Central memory CD8-positive, alpha-beta T cell (primary cell): ENCODE results near the gene IFT25.

Experiments
- ATAC-seq: fragments of 150-1000 bp; cut with Tn5 transposase; replicated peaks from 2 replicates; pipeline ENCODE4 v1.10.0; 2022; ENCODE audit warnings: mild to moderate bottlenecking, moderate FRiP score, moderate number of reproducible peaks; ENCODE audit not compliant: poor library complexity, severe bottlenecking; ENCODE audit errors: extremely low read depth
- DNase-seq, 2 donors: peaks; one replicate each; pipeline ENCODE4 v3.0.0; 2021; ENCODE audit warnings: low spot score in 2 of 2
- H3K27ac Mint-ChIP-seq: one replicate; pipeline ENCODE4 v1.8.0; 2022; ENCODE audit warnings: low read depth, mild to moderate bottlenecking, moderate library complexity, mixed read lengths
- H3K27me3 Mint-ChIP-seq: one replicate; pipeline ENCODE4 v1.8.0; 2022; ENCODE audit warnings: mixed read lengths
- H3K36me3 Mint-ChIP-seq: one replicate; pipeline ENCODE4 v1.8.0; 2022; ENCODE audit warnings: mild to moderate bottlenecking, moderate library complexity, mixed read lengths; ENCODE audit not compliant: insufficient read depth
- H3K4me1 Mint-ChIP-seq: one replicate; pipeline ENCODE4 v1.8.0; 2022; ENCODE audit warnings: mixed read lengths
- H3K4me3 Mint-ChIP-seq: one replicate; pipeline ENCODE4 v1.8.0; 2022; ENCODE audit warnings: mild to moderate bottlenecking, moderate library complexity, mixed read lengths
- H3K9me3 Mint-ChIP-seq: one replicate; pipeline ENCODE4 v1.8.0; 2022; ENCODE audit warnings: mixed read lengths

IFT25 gene

GRCh38 chr1:53936430-53936829, 9.1 kb downstream of the IFT25 start:
- ATAC-seq: no peak
- H3K27ac Mint-ChIP-seq: peak overlapping the region; percentile 52
- no peaks in the 10 kb centered on the region for H3K9me3 Mint-ChIP-seq

GRCh38 chr1:53934170-53934765, 11.2 kb downstream of the IFT25 start:
- Mint-ChIP-seq H3K27ac (no peak overlapping the region), H3K27me3 (no peaks in the 10 kb centered on the region), H3K36me3 (peaks cover 35% of the 10 kb centered on the region), H3K9me3 (no peaks in the 10 kb centered on the region), H3K4me1 (peaks cover 25% of the 10 kb centered on the region), H3K4me3 (no peak overlapping the region)
- no peak for DNase-seq
- no peak for ATAC-seq

More at GRCh38 chr1:53936430-53936829, 9.1 kb downstream of the IFT25 start:
- no peaks in the 10 kb centered on the region for H3K27me3 Mint-ChIP-seq
- H3K4me1 Mint-ChIP-seq: peaks cover 29% of the 10 kb centered on the region
- H3K36me3 Mint-ChIP-seq: peaks cover 27% of the 10 kb centered on the region
- DNase-seq: no peak
- H3K4me3 Mint-ChIP-seq: no peak overlapping the region

GRCh38 chr1:53931523-53931922, 14.0 kb downstream of the IFT25 start:
- H3K27ac Mint-ChIP-seq: no peak overlapping the region
- no peak overlapping the region for H3K4me3 Mint-ChIP-seq
- no peaks in the 10 kb centered on the region for H3K27me3 Mint-ChIP-seq

GRCh38 chr1:53930932-53931331, 14.6 kb downstream of the IFT25 start:
- DNase-seq: no peak
- Mint-ChIP-seq H3K36me3 (peaks cover 29% of the 10 kb centered on the region), H3K4me3 (no peak overlapping the region), H3K4me1 (peaks cover 15% of the 10 kb centered on the region), H3K9me3 (no peaks in the 10 kb centered on the region), H3K27ac (no peak overlapping the region), H3K27me3 (no peaks in the 10 kb centered on the region)
- no peak for ATAC-seq

More at GRCh38 chr1:53931523-53931922, 14.0 kb downstream of the IFT25 start:
- Mint-ChIP-seq H3K4me1 (peaks cover 16% of the 10 kb centered on the region), H3K36me3 (peaks cover 28% of the 10 kb centered on the region), H3K9me3 (no peaks in the 10 kb centered on the region)
- no peak for ATAC-seq
- no peak for DNase-seq

GRCh38 chr1:53929246-53929960, 16.1 kb downstream of the IFT25 start:
- H3K9me3 Mint-ChIP-seq: no peaks in the 10 kb centered on the region
- H3K4me1 Mint-ChIP-seq: peaks cover 15% of the 10 kb centered on the region
- peaks cover 29% of the 10 kb centered on the region for H3K36me3 Mint-ChIP-seq
- no peak overlapping the region for H3K4me3 Mint-ChIP-seq
- no peaks in the 10 kb centered on the region for H3K27me3 Mint-ChIP-seq
- peak overlapping the region; percentile 6 for H3K27ac Mint-ChIP-seq
- ATAC-seq (no peak), DNase-seq (no peak)

- Mint-ChIP-seq H3K36me3 (peaks cover 34% of the 10 kb centered on the region), H3K4me1 (peaks cover 15% of the 10 kb centered on the region), H3K27ac (peak overlapping the region; percentile 6), H3K4me3 (no peak overlapping the region), H3K27me3 (no peaks in the 10 kb centered on the region), H3K9me3 (no peaks in the 10 kb centered on the region)
- DNase-seq (no peak), ATAC-seq (no peak)
These were observed 18.1 kb downstream of the IFT25 start for GRCh38 chr1:53927376-53927881.

GRCh38 chr1:53919675-53920066, 25.8 kb downstream of the IFT25 start:
- H3K9me3 Mint-ChIP-seq: no peaks in the 10 kb centered on the region
- peak overlapping the region; percentile 78 for H3K27ac Mint-ChIP-seq
- H3K4me3 Mint-ChIP-seq: no peak overlapping the region
- peaks cover 20% of the 10 kb centered on the region for H3K36me3 Mint-ChIP-seq
- H3K27me3 Mint-ChIP-seq: no peaks in the 10 kb centered on the region
- peaks cover 15% of the 10 kb centered on the region for H3K4me1 Mint-ChIP-seq
- no peak for ATAC-seq
- DNase-seq: no peak

GRCh38 chr1:53918343-53918742, 27.2 kb downstream of the IFT25 start:
- Mint-ChIP-seq H3K27me3 (no peaks in the 10 kb centered on the region), H3K27ac (no peak overlapping the region), H3K36me3 (peaks cover 17% of the 10 kb centered on the region), H3K4me1 (peaks cover 15% of the 10 kb centered on the region), H3K4me3 (no peak overlapping the region), H3K9me3 (no peaks in the 10 kb centered on the region)
- no peak for ATAC-seq
- DNase-seq: no peak

GRCh38 chr1:53913352-53914033, 32.0 kb downstream of the IFT25 start:
- Mint-ChIP-seq H3K9me3 (no peaks in the 10 kb centered on the region), H3K27ac (no peak overlapping the region), H3K4me1 (no peaks in the 10 kb centered on the region), H3K4me3 (no peak overlapping the region), H3K36me3 (peaks cover 5% of the 10 kb centered on the region), H3K27me3 (no peaks in the 10 kb centered on the region)
- no peak for DNase-seq
- no peak for ATAC-seq

GRCh38 chr1:53911442-53911841, 34.1 kb downstream of the IFT25 start:
- Mint-ChIP-seq H3K4me1 (no peaks in the 10 kb centered on the region), H3K27ac (no peak overlapping the region), H3K36me3 (peaks cover 7% of the 10 kb centered on the region), H3K9me3 (no peaks in the 10 kb centered on the region), H3K27me3 (no peaks in the 10 kb centered on the region), H3K4me3 (no peak overlapping the region)
- DNase-seq (no peak), ATAC-seq (no peak)

- no peaks in the 10 kb centered on the region for H3K9me3 Mint-ChIP-seq
These were observed 35.6 kb downstream of the IFT25 start for GRCh38 chr1:53909946-53910345.

GRCh38 chr1:53906121-53906520, 39.4 kb downstream of the IFT25 start:
- no peak for DNase-seq
- Mint-ChIP-seq H3K9me3 (no peaks in the 10 kb centered on the region), H3K4me3 (no peak overlapping the region), H3K4me1 (no peaks in the 10 kb centered on the region), H3K27ac (no peak overlapping the region), H3K36me3 (peaks cover 5% of the 10 kb centered on the region), H3K27me3 (no peaks in the 10 kb centered on the region)
- no peak for ATAC-seq

More at GRCh38 chr1:53909946-53910345, 35.6 kb downstream of the IFT25 start:
- no peak for DNase-seq
- Mint-ChIP-seq H3K27ac (no peak overlapping the region), H3K36me3 (peaks cover 3% of the 10 kb centered on the region), H3K4me1 (no peaks in the 10 kb centered on the region), H3K27me3 (no peaks in the 10 kb centered on the region), H3K4me3 (no peak overlapping the region)
- no peak for ATAC-seq
